ENCODE measurements around the gene KRT14.
"Not testable (repeated sequence)": the region's sequence is repeated elsewhere in the genome, so short reads cannot be mapped to it uniquely, and the experiment has no call there.

Gene KRT14

GRCh38 chr17:41631898-41632285 is 45.2 kb upstream of the KRT14 start:
- ChIA-PET CTCF (no interaction called here), POLR2A (no interaction called here)
- no peak overlapping the region for H3K4me3 ChIP-seq (ENCODE audit: low read depth, low read length)
- no peak for DNase-seq (ENCODE audit: low read depth, low spot score)
- TF ChIP-seq CTCF (IDR thresholded peaks at IDR 0.05; ENCODE audit: insufficient read depth, low read length, missing control alignments): no peak

- DNase-seq (ENCODE audit: low read depth, low spot score): no peak
- no peak for TF ChIP-seq CTCF (IDR thresholded peaks at IDR 0.05; ENCODE audit: insufficient read depth, low read length, missing control alignments)
- CTCF ChIA-PET: no interaction called here
- no peak overlapping the region for H3K4me3 ChIP-seq (ENCODE audit: low read depth, low read length)
- POLR2A ChIA-PET: no interaction called here
Measured at GRCh38 chr17:41631025-41631897, 44.6 kb upstream of the KRT14 start.

GRCh38 chr17:41629826-41630670 is 43.4 kb upstream of the KRT14 start:
- no peak for DNase-seq (ENCODE audit: low read depth, low spot score)
- no peak overlapping the region for H3K4me3 ChIP-seq (ENCODE audit: low read depth, low read length)
- CTCF ChIA-PET: interaction anchor here (3.3 to 3.8 kb wide), 2 partner anchors 19 to 81 kb away, joined by 12 to 19 read pairs; no protein-coding TSS in a partner anchor
- POLR2A ChIA-PET: no interaction called here
- no peak for TF ChIP-seq CTCF (IDR thresholded peaks at IDR 0.05; ENCODE audit: insufficient read depth, low read length, missing control alignments)

GRCh38 chr17:41629316-41629715 is 42.6 kb upstream of the KRT14 start:
- no peak overlapping the region for H3K4me3 ChIP-seq (ENCODE audit: low read depth, low read length)
- DNase-seq (ENCODE audit: low read depth, low spot score): no peak
- ChIA-PET CTCF (interaction anchor here (3.3 to 3.8 kb wide), 2 partner anchors 19 to 80 kb away, joined by 12 to 19 read pairs; no protein-coding TSS in a partner anchor), POLR2A (no interaction called here)
- TF ChIP-seq CTCF (IDR thresholded peaks at IDR 0.05; ENCODE audit: insufficient read depth, low read length, missing control alignments): no peak

GRCh38 chr17:41628621-41629255 is 42.0 kb upstream of the KRT14 start:
- H3K4me3 ChIP-seq (ENCODE audit: low read depth, low read length); DNase-seq (ENCODE audit: low read depth, low spot score); POLR2A ChIA-PET: not testable (repeated sequence)
- CTCF ChIA-PET: interaction anchor here (3.3 to 3.8 kb wide), 2 partner anchors 20 to 80 kb away, joined by 12 to 19 read pairs; no protein-coding TSS in a partner anchor

GRCh38 chr17:41628073-41628370 is 41.3 kb upstream of the KRT14 start:
- CTCF ChIA-PET: interaction anchor here (1.4 to 3.8 kb wide), 3 partner anchors 17 to 79 kb away, joined by 4 to 19 read pairs (median 12); no protein-coding TSS in a partner anchor
- DNase-seq (ENCODE audit: low read depth, low spot score); POLR2A ChIA-PET; H3K4me3 ChIP-seq (ENCODE audit: low read depth, low read length): not testable (repeated sequence)

Data from AG04449 (cell line).